ENCODE data around the gene CLIC3.

- TF ChIP-seq POLR2A (IDR thresholded peaks at IDR 0.05) (no peak), CTCF (IDR thresholded peaks at IDR 0.05) (no peak)
These were observed 49.1 kb upstream of the CLIC3 start for GRCh38 chr9:137045294-137046087.
